Endometrial microvascular endothelial cells (primary cell): ENCODE measurements around the gene NDUFA3. TPM values are rescaled to one million over a fixed set of nuclear protein-coding genes. Genes with fewer than 3 reads are reported as not detected.

Source experiments
- in situ Hi-C: cut with HindIII; loops from 2 replicates; pipeline ENCODE4 v1.10.0; 2017; ENCODE audit warnings: low sequenced_read_pairs, low pct_unique_long_range_greater_than_20kb; ENCODE audit errors: inconsistent ontology term
- total RNA-seq: library from RNA; depleted of rRNA; stranded (reverse); fragments of >200 nt; gene quantifications from one replicate; pipeline ENCODE4 v1.2.3, GENCODE V29; 2015; ENCODE audit errors: inconsistent ontology term

Gene NDUFA3
- total RNA-seq, 1 donor from 2014 or later, result 16.4 TPM

- in situ Hi-C loops, result no loop called here
Measured at GRCh38 chr19:54136086-54136863, 33.6 kb downstream of the NDUFA3 start.

- in situ Hi-C loops, result no loop called here
Measured at GRCh38 chr19:54136864-54137698, 34.4 kb downstream of the NDUFA3 start.

DNA sequence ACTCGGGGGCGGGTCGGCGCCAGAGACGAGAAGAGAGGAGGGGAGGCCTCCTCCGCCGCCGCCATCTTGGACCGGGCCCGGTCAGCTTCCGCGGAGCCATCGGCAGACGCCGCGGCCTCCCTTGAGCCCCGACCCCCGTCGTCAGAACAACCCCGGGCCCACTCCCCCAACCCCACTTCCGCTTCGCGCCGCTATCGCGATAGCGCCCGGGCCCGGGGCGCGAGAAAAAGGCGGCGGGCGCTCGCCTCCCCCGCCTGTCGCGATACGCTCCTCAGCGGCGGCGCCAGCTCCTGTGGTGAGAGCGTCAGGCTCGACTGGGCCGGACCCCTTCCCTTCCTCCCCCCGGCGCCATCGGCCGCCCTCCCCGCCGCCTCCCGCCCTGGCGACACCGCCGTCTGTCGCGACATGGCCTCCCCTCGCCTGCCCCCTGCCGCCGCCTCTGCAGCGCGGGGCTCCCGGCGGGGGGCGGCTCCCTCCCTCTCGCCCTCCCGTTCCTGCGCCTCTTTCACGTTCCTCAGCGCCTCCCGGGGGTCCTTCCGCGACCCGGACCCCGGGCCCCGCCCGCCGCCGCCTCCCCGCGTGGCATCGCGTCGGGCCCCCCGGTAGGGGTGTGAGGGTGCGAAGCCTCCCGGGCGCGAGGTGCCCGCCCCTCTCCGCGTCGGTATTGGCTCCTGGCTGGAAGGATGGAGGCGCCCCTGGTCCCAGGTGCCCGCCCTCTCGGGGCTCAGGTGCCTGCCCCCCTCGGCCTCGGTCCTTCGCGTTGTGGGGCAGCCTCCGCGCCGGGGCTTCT is 35.2 kb downstream of the NDUFA3 start, which contains the start of gene CNOT3:
Gene CNOT3, plus strand, starts transcription at position 64 of the 790 bp plus-strand sequence. CDS start 5,217 bp downstream, outside the sequence.
- in situ Hi-C loops, result no loop called here

DNA sequence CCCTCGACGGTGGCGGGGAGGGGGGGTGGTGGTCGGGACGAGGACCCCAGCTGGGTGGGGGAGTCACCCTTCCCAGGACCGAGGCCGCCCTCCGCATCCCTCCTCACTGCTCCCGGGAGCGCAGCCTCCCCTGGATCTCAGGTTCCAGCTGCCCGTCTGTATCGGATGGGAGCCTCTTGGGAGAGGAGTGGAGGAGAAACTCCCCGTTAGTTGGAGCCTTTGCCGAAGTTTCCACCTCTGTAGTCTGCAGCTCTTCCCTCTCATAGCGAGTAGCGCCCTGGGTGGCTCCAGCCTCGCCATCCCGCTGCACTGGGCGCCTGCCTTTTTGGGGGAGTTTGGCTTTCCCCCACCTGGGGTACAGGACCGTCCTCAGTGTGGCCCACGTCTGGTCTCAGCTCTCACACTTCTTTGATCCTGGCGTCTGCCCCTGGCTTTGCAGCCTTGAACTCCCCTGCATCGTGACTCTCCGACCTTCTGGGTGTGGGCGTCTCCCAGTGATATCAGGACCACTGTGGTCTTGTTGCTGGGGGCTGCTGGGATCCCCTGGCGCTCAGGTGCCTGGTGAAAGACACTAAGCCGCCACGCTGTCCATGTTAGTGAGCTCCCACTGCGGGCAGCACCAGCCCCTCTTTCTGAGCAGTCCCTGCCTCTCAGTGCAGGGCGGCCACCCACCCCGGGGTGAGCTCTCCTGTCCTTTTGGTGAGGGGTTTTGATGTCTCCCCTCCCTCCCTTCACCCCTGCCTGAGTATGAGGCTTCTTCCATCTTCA is 36.0 kb downstream of the NDUFA3 start:
- in situ Hi-C loops, result no loop called here

DNA sequence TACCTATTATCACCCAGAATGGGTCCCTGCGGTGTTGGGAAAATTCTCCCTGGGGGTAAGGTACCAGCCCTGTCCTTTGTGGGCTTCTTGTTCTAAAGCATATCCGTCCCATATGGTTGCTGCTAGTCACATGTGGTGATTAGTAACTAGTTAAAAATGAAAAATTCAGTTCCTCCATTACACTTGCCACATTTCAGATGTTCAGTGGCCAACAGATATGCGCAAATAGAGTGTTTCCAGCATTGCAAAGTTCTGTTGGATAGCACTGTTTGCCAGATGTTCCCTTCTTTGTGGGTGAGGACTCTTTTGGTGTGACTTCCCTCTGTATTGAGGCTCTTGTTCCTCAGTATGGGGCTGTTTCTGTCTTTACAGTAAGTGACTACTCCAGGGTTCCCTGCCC is 38.7 kb downstream of the NDUFA3 start:
- in situ Hi-C loops, result no loop called here

- in situ Hi-C loops, result no loop called here
Measured at GRCh38 chr19:54142166-54142780, 39.6 kb downstream of the NDUFA3 start.

GRCh38 chr19:54145541-54146158 is 43.0 kb downstream of the NDUFA3 start:
- in situ Hi-C loops, result no loop called here

GRCh38 chr19:54147676-54148075 is 45.0 kb downstream of the NDUFA3 start:
- in situ Hi-C loops, result no loop called here

DNA sequence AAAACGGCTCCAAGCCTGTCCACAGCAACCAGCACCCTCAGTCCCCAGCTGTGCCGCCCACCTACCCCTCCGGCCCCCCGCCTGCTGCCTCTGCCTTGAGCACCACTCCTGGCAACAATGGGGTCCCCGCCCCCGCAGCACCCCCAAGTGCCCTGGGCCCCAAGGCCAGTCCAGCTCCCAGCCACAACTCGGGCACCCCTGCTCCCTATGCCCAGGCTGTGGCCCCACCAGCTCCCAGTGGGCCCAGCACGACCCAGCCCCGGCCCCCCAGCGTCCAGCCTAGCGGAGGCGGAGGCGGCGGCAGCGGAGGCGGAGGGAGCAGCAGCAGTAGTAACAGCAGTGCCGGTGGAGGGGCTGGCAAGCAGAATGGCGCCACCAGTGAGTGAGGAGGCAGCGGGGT is 45.5 kb downstream of the NDUFA3 start:
- in situ Hi-C loops, result no loop called here

GRCh38 chr19:54149021-54149812 is 46.6 kb downstream of the NDUFA3 start:
- in situ Hi-C loops, result no loop called here

DNA sequence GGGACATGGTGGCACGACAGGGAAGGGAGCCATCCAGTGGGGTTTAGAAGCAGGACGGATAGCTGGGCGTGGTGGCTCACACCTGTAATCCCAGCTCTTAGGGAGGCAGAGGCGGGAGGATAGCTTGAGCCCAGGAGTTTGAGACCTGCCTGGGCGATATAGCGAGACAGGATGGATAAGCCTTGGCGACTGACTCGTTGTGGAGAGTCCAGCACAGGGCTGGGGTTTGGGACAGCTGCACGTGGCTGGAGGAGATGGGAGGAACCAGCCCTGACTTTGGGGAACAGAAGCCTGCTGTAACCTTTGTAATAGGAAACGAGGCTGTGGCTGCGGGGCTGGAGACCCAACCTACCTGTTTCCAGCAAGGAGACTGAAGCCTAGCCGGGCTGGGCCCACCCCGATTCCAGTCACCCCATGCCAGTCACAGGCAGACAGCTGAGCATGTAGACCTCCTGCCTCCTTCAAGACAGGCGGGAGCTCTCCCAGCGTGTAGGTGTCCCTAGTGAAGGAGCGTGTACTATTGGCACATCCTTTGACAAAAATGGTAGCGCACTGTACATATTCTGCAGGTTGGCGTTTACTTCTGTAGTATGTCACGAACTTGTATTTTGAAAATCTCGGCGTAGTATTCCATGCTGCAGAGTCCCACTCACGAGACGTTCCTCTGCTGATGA is 48.8 kb downstream of the NDUFA3 start:
- in situ Hi-C loops, result no loop called here

GRCh38 chr19:54152267-54152666 is 49.6 kb downstream of the NDUFA3 start:
- in situ Hi-C loops, result no loop called here

DNA sequence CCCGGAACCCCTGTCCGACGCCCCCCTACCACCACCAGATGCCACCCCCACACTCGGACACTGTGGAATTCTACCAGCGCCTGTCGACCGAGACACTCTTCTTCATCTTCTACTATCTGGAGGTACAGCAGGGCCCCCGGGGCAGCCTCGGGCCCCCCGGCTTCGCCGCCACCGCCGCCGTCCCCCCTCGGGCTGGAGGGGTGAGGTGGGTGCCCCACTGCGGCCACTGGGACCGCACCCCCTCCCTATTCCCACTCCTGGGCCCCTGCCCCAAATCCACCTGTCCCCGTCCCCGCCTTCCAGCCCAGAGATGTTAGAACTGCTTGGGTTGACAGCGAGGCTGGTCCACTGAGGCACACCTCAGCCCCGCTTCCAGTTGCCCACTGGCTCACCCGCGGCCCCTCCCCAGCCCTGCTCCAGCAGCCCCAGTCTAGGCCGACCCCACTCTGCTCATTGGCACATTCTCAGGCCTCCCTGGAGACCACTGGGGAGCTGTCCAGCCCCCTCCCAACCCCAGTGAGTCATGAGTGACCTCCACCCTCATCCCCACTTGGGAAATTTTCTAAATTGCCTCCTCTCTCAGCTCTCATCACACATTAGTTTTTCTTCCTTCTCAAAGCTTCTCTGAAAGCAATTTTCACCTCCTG is 50.3 kb downstream of the NDUFA3 start:
- in situ Hi-C loops, result no loop called here

DNA sequence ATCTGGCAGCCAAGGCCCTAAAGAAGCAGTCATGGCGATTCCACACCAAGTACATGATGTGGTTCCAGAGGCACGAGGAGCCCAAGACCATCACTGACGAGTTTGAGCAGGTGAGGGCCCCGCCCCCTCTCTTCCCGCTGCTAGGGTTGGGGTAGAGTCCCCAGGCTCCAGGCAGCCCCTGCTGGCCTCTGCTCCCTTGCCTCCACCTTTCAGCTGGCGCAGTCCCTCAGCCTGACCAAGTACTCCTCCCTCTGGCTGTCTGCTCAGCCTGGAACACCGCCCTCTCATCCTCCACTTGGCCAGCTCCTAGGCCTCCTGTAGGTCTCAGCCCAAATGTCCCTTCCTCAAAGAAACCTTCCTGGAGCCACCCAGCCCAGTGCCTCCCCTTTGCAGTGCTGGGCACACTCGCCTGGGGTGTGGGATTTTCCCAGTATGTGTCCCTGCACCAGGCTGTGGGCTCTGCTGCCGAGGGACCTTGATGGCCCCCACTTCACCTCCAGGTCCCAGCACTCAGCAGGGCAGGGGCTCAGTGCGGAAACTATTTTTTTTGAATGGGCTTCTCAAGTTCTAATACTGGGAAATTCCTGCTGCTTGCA is 51.2 kb downstream of the NDUFA3 start:
- in situ Hi-C loops, result no loop called here

DNA sequence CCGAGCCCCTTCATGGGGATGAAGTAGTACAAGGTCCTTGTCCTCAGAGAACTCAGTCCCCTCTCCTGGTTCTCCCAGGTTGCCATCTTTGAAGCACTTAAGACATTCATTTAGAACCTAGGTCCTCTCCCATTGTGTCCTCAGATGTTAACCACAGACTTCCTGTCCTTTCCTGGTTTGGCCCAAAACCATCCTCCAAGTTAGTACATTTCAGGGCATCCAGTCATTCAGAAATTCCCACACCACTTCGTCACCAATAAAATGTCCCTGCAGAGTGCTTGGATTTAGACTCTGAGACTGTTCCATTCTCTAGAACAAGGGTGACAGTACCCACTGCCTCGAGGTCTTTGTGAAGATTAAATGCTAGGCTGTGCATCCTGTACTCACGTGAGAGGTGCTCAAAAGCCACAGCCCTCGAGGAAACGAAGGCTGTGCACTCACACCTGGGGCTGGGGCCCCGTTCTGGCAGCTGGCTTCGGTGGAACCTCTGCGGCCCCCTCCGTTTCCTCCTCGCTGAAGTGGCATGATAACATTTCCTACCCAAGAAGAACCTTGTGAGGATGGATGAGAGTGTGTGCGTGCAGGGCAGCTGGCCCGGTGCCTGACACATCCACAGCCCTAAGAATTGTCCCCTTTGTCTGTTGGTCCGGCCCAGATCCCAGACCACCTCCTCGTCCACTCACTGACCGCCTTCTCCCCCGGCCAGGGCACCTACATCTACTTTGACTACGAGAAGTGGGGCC is 52.1 kb downstream of the NDUFA3 start:
- in situ Hi-C loops, result no loop called here
